PC-3 (cell line): ENCODE measurements around the gene CADM4.

ENCODE experiments used
- EZH2 ChIP-seq: fragments of 300-600 bp; sonication (generic); IDR thresholded peaks from one replicate; pipeline ENCODE4 v1.6.1; 2017; ENCODE audit warnings: antibody characterized with exemption, mild to moderate bottlenecking, low read length; ENCODE audit not compliant: unreplicated experiment
- EZH2phosphoT487 ChIP-seq: fragments of 300-600 bp; sonication (generic); IDR thresholded peaks from 2 replicates; pipeline ENCODE4 v1.6.1; 2018; ENCODE audit warnings: mild to moderate bottlenecking, antibody characterized with exemption, low read length, borderline replicate concordance
- TF ChIP-seq, protein P1 (sequence below): fragments of 300-600 bp; sonication (generic); conservative IDR thresholded peaks from 2 replicates; pipeline ENCODE4 v1.5.1; 2017; ENCODE audit warnings: antibody characterized with exemption, low read depth, mild to moderate bottlenecking, low read length

DNA sequence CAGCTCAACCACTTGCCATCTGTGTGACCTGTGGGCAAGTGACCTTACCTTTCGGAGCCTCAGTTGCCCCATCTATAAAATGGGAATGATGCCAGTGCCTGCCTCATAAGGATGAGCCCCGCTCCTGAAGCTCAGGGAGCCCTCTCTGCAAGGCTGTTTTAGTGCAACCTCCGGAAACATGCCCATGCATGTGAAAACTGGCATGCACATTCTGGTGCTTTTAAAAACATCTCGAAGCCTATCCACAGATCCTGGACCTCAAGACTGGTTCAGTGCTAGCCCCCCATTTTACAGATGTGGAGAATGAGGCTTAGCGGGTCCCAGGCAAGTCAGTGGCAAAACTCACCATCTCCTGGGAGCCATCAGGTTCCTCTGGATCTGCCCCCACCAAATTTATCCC, 5.6 kb downstream of the CADM4 start:
- TF ChIP-seq, protein P1, sequence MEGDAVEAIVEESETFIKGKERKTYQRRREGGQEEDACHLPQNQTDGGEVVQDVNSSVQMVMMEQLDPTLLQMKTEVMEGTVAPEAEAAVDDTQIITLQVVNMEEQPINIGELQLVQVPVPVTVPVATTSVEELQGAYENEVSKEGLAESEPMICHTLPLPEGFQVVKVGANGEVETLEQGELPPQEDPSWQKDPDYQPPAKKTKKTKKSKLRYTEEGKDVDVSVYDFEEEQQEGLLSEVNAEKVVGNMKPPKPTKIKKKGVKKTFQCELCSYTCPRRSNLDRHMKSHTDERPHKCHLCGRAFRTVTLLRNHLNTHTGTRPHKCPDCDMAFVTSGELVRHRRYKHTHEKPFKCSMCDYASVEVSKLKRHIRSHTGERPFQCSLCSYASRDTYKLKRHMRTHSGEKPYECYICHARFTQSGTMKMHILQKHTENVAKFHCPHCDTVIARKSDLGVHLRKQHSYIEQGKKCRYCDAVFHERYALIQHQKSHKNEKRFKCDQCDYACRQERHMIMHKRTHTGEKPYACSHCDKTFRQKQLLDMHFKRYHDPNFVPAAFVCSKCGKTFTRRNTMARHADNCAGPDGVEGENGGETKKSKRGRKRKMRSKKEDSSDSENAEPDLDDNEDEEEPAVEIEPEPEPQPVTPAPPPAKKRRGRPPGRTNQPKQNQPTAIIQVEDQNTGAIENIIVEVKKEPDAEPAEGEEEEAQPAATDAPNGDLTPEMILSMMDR: no peak
- TF ChIP-seq EZH2 (no peak), EZH2phosphoT487 (no peak)
